Muscle of leg (tissue), 11 donors: ENCODE data around the gene MPI. TPM values are rescaled to one million over a fixed set of nuclear protein-coding genes. Genes with fewer than 3 reads are reported as not detected.

Experiments
- DNase-seq: peaks from one replicate; pipeline ENCODE4 v3.0.0; 2013
- H3K27ac ChIP-seq: one replicate; pipeline ENCODE4 v1.5.1; 2013; ENCODE audit warnings: mild to moderate bottlenecking, low read length, control low read depth
- H3K27me3 ChIP-seq: one replicate; pipeline ENCODE4 v1.6.1; 2013; ENCODE audit warnings: low read length; ENCODE audit not compliant: control insufficient read depth, insufficient read depth
- H3K36me3 ChIP-seq: one replicate; pipeline ENCODE4 v1.6.1; 2013; ENCODE audit warnings: low read length; ENCODE audit not compliant: control insufficient read depth, insufficient read depth
- H3K4me1 ChIP-seq: one replicate; pipeline ENCODE4 v1.6.1; 2013; ENCODE audit warnings: low read length; ENCODE audit not compliant: control insufficient read depth, insufficient read depth
- H3K4me3 ChIP-seq: one replicate; pipeline ENCODE4 v1.5.1; 2013; ENCODE audit warnings: low read length, control low read depth
- H3K9me3 ChIP-seq: replicated peaks from 2 replicates; pipeline ENCODE4 v1.6.1; 2013; ENCODE audit warnings: low read depth, low read length; ENCODE audit not compliant: control insufficient read depth
- WGBS: methylation state at CpG from one replicate; pipeline ENCODE4 v1.1.5; 2013; ENCODE audit warnings: missing lambda C conversion rate; ENCODE audit not compliant: insufficient coverage; 5-methylcytosine and 5-hydroxymethylcytosine counted together
- polyA plus RNA-seq, 8 donors: library from polyadenylated mRNA; unstranded; fragments of 120-200 nt; gene quantifications; one replicate each; pipeline versions ENCODE4 v1.2.1 to v1.2.3, GENCODE V29; 2013; ENCODE audit warnings: inconsistent platforms in 1 of 8, low replicate concordance in 1 of 8; ENCODE audit not compliant: insufficient read length in 8 of 8, insufficient read depth in 1 of 8
- total RNA-seq: library from RNA; stranded (reverse); fragments of 120-200 nt; gene quantifications from one replicate; pipeline ENCODE4 v1.2.4, GENCODE V29; 2013

Gene MPI
- total and polyA plus RNA-seq, 9 donors, result 43.8 to 63.3 (median 52.5) TPM

GRCh38 chr15:74951006-74951405 is 61.2 kb downstream of the MPI start:
- H3K27me3 ChIP-seq, result peaks cover 20% of the 10 kb centered on the region
- 79% methylated on average over 3 of the region's 3 CpGs for WGBS
- no peak for DNase-seq
- H3K9me3 ChIP-seq, result no peaks in the 10 kb centered on the region
- no peak overlapping the region for H3K4me3 ChIP-seq
- H3K36me3 ChIP-seq, result no peaks in the 10 kb centered on the region
- no peak overlapping the region for H3K27ac ChIP-seq
- H3K4me1 ChIP-seq, result peaks cover 7% of the 10 kb centered on the region

Other genes with a start within 250 kb of the MPI start
- 11.0 TPM for gene EDC3, start 194.0 kb upstream of the MPI start, total RNA-seq
- gene EDC3, start 194.0 kb upstream of the MPI start, polyA plus RNA-seq, result 10 to 100 TPM; 21.2 to 32.5 (median 27.1) TPM
- 0.13 TPM for gene CYP1A1, start 164.5 kb upstream of the MPI start, total RNA-seq
- gene CYP1A1, start 164.5 kb upstream of the MPI start, polyA plus RNA-seq, result under 1 TPM in 1 of 8 donors, not detected in 7; 0.33 TPM
- not detected for gene CYP1A2, start 141.2 kb upstream of the MPI start, total RNA-seq
- under 1 TPM in 5 of 8 donors, not detected in 3; 0.05 to 0.19 (median 0.09) TPM for gene CYP1A2, start 141.2 kb upstream of the MPI start, polyA plus RNA-seq
- 13.5 TPM for gene CSK, start 108.0 kb upstream of the MPI start, total RNA-seq
- 10 to 100 TPM; 33.2 to 47.0 (median 36.3) TPM for gene CSK, start 108.0 kb upstream of the MPI start, polyA plus RNA-seq
- gene LMAN1L, start 77.2 kb upstream of the MPI start, total RNA-seq, result 0.04 TPM
- gene LMAN1L, start 77.2 kb upstream of the MPI start, polyA plus RNA-seq, result under 1 TPM in 2 of 8 donors, not detected in 6; 0.22 to 0.27 TPM
- not detected for gene CPLX3, start 63.4 kb upstream of the MPI start, total RNA-seq
- not detected for gene CPLX3, start 63.4 kb upstream of the MPI start, polyA plus RNA-seq
- gene ULK3, start 46.9 kb upstream of the MPI start, total RNA-seq, result 29.7 TPM
- gene ULK3, start 46.9 kb upstream of the MPI start, polyA plus RNA-seq, result 10 to 100 TPM; 28.8 to 44.9 (median 35.8) TPM
- 17.3 TPM for gene SCAMP2, start 16.7 kb upstream of the MPI start, total RNA-seq
- gene SCAMP2, start 16.7 kb upstream of the MPI start, polyA plus RNA-seq, result 10 to 100 TPM; 50.3 to 74.5 (median 55.3) TPM
- gene FAM219B, start 16.8 kb downstream of the MPI start, total RNA-seq, result 77.6 TPM
- 10 to 100 TPM; 40.7 to 51.1 (median 46.3) TPM for gene FAM219B, start 16.8 kb downstream of the MPI start, polyA plus RNA-seq
- 64.1 TPM for gene COX5A, start 48.0 kb downstream of the MPI start, total RNA-seq
- 100 to 1,000 TPM; 194 to 278 (median 233) TPM for gene COX5A, start 48.0 kb downstream of the MPI start, polyA plus RNA-seq
- gene RPP25, start 66.7 kb downstream of the MPI start, total RNA-seq, result 1.7 TPM
- 1 to 10 TPM in 7 of 8 donors, under 1 TPM in 1; 0.88 to 2.0 (median 1.5) TPM for gene RPP25, start 66.7 kb downstream of the MPI start, polyA plus RNA-seq
- gene SCAMP5, start 105.5 kb downstream of the MPI start, total RNA-seq, result 2.0 TPM
- gene SCAMP5, start 105.5 kb downstream of the MPI start, polyA plus RNA-seq, result 10 to 100 TPM in 1 of 8 donors, 1 to 10 TPM in 7; 2.4 to 12.0 (median 4.0) TPM
- 8.0 TPM for gene PPCDC, start 133.5 kb downstream of the MPI start, total RNA-seq
- gene PPCDC, start 133.5 kb downstream of the MPI start, polyA plus RNA-seq, result 1 to 10 TPM; 5.9 to 8.3 (median 7.3) TPM